Naive thymus-derived CD4-positive, alpha-beta T cell (primary cell): ENCODE data around the gene GSC. TPM values are rescaled to one million over a fixed set of nuclear protein-coding genes. Genes with fewer than 3 reads are reported as not detected.
"Not testable (repeated sequence)": the region's sequence is repeated elsewhere in the genome, so short reads cannot be mapped to it uniquely, and the experiment has no call there.

Experiments
- ATAC-seq: fragments of 150-1000 bp; cut with Tn5 transposase; 2 replicates; pipeline ENCODE4 v1.10.0; 2021; ENCODE audit warnings: mild to moderate bottlenecking, moderate library complexity
- CTCF ChIA-PET: fragments of 350-600 bp; sonication (Branson Sonifier 250); formaldehyde crosslinking; loops from one replicate; lab custom pipeline; 2021; ENCODE audit warnings: antibody characterized with exemption; lab: Charles Lee
- POLR2A ChIA-PET: fragments of 350-600 bp; sonication (Branson Sonifier 250); formaldehyde crosslinking; loops from one replicate; lab custom pipeline; 2021; ENCODE audit warnings: antibody characterized with exemption, inconsistent platforms; lab: Charles Lee
- DNase-seq, 9 donors: peaks; one replicate each; pipeline versions ENCODE4 v3.0.0 to v3.0.0-alpha.2; 2020 to 2022; ENCODE audit warnings: mixed read lengths in 1 of 9
- H3K27ac ChIP-seq: one replicate; pipeline ENCODE4 v1.7.0; 2013; ENCODE audit warnings: mild to moderate bottlenecking, low read depth, low read length, moderate library complexity
- H3K27me3 ChIP-seq, 2 donors: one replicate each; pipeline ENCODE4 v1.7.0; 2013; ENCODE audit warnings: low read length in 2 of 2, mild to moderate bottlenecking in 2 of 2, moderate library complexity in 2 of 2; ENCODE audit not compliant: control insufficient read depth in 2 of 2, insufficient read depth in 2 of 2
- H3K36me3 ChIP-seq, 3 experiments: 1 replicate in 2 of 3; 2 replicates in 1 of 3; pipeline ENCODE4 v1.7.0; 2013; ENCODE audit warnings: low read length in 3 of 3, mild to moderate bottlenecking in 3 of 3, moderate library complexity in 1 of 3; ENCODE audit not compliant: insufficient read depth in 3 of 3, control insufficient read depth in 2 of 3
- H3K4me1 ChIP-seq, 2 donors: one replicate each; pipeline ENCODE4 v1.7.0; 2013; ENCODE audit warnings: low read length in 2 of 2, mild to moderate bottlenecking in 2 of 2, moderate library complexity in 1 of 2; ENCODE audit not compliant: control insufficient read depth in 2 of 2, insufficient read depth in 2 of 2
- H3K4me3 ChIP-seq: 2 replicates; pipeline ENCODE4 v1.7.0; 2013; ENCODE audit warnings: mild to moderate bottlenecking, low read length
- H3K9me3 ChIP-seq, 3 experiments: 1 replicate in 2 of 3; 2 replicates in 1 of 3; pipeline ENCODE4 v1.7.0; 2013; ENCODE audit warnings: low read length in 3 of 3; ENCODE audit not compliant: control insufficient read depth in 2 of 3
- H3K27ac Mint-ChIP-seq, 9 donors: one replicate each; pipeline ENCODE4 v1.8.0; 2020 to 2022; ENCODE audit warnings: mixed read lengths in 9 of 9, mild to moderate bottlenecking in 8 of 9, moderate library complexity in 5 of 9, inconsistent platforms in 2 of 9
- H3K27me3 Mint-ChIP-seq, 5 donors: one replicate each; pipeline ENCODE4 v1.8.0; 2021 to 2022; ENCODE audit warnings: mixed read lengths in 5 of 5, mild to moderate bottlenecking in 1 of 5
- H3K36me3 Mint-ChIP-seq, 5 donors: one replicate each; pipeline ENCODE4 v1.8.0; 2020 to 2022; ENCODE audit warnings: mixed read lengths in 5 of 5, mild to moderate bottlenecking in 3 of 5, inconsistent platforms in 1 of 5
- H3K4me1 Mint-ChIP-seq, 7 donors: one replicate each; pipeline ENCODE4 v1.8.0; 2020 to 2022; ENCODE audit warnings: mixed read lengths in 7 of 7, mild to moderate bottlenecking in 3 of 7, inconsistent platforms in 1 of 7
- H3K4me3 Mint-ChIP-seq, 10 donors: one replicate each; pipeline ENCODE4 v1.8.0; 2020 to 2022; ENCODE audit warnings: mild to moderate bottlenecking in 10 of 10, mixed read lengths in 10 of 10, moderate library complexity in 6 of 10, inconsistent platforms in 2 of 10
- H3K9me3 Mint-ChIP-seq, 11 donors: one replicate each; pipeline ENCODE4 v1.8.0; 2020 to 2022; ENCODE audit warnings: mixed read lengths in 11 of 11, mild to moderate bottlenecking in 4 of 11, inconsistent platforms in 1 of 11, moderate library complexity in 1 of 11
- intact Hi-C, 2 donors: fragments of 100-400 bp; cut with micrococcal nuclease; formaldehyde crosslinking; loops; one replicate each; pipeline ENCODE4 v1.15.1; 2023
- polyA plus RNA-seq, 2 donors: library from polyadenylated mRNA; unstranded; fragments of 300-500 nt; fragmentation: Illumina TruSeq; gene quantifications; one replicate each; pipeline ENCODE4 v1.2.3, GENCODE V29; 2021
- total RNA-seq, 6 experiments: library from RNA in 5 of 6; stranded (reverse) in 5 of 6; gene quantifications; 1 replicate in 5 of 6; 2 replicates in 1 of 6; pipeline ENCODE4 v1.2.3 and lab custom pipeline; 2021 to 2026

GSC gene
- total and polyA plus RNA-seq, 7 experiments from 2014 or later: not detected

DNA sequence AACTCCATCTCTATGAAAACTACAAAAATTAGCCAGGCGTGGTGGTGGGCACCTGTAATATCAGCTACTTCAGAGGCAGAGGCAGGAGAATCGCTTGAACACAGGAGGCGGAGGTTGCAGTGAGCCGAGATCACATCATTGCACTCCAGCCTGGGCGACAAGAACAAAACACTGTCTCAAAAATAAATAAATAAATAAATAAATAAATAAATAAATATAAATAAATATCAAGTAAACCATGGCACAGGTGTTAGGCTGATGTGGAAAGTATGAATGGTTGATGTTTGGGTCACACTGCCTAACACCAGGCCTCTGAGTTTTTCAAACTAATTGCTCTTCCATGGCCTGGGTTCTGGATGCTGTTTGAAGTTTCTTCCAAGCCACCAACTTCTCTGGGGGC is 41.5 kb downstream of the GSC start:
- H3K27ac Mint-ChIP-seq: not testable (repeated sequence)

DNA sequence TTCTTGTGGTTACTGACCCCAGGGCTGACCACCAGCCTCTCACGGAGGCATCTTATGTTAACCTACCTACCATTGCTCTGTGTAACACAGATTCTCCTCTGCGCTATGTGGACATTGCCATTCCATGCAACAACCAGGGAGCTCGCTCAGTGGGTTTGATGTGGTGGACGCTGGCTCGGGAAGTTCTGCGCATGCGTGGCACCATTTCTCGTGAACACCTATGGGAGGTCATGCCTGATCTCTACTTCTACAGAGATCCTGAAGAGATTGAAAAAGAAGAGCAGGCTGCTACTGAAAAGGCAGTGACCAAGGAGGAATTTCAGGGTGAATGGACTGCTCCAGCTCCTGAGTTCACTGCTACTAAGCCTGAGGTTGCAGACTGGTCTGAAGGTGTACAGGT is 43.3 kb downstream of the GSC start:
- H3K4me3 Mint-ChIP-seq, ATAC-seq, H3K27ac Mint-ChIP-seq, H3K4me3 ChIP-seq, H3K9me3 Mint-ChIP-seq, H3K9me3 ChIP-seq, H3K36me3 Mint-ChIP-seq, POLR2A ChIA-PET, H3K27ac ChIP-seq, CTCF ChIA-PET, DNase-seq, H3K4me1 Mint-ChIP-seq, H3K4me1 ChIP-seq, intact Hi-C loops, H3K36me3 ChIP-seq, H3K27me3 ChIP-seq: not testable (repeated sequence)
- peaks cover 2 to 29% (median 16%) of the 10 kb centered on the region in 5 donors for H3K27me3 Mint-ChIP-seq

More for the DNA sequence above, 41.5 kb downstream of the GSC start:
- H3K4me3 ChIP-seq, DNase-seq, intact Hi-C loops, POLR2A ChIA-PET, H3K36me3 ChIP-seq, H3K27ac ChIP-seq, H3K9me3 Mint-ChIP-seq, H3K9me3 ChIP-seq, H3K36me3 Mint-ChIP-seq, H3K27me3 ChIP-seq, CTCF ChIA-PET, H3K4me1 Mint-ChIP-seq, H3K4me1 ChIP-seq, ATAC-seq, H3K4me3 Mint-ChIP-seq: not testable (repeated sequence)
- peaks cover 2 to 23% (median 16%) of the 10 kb centered on the region in 5 donors for H3K27me3 Mint-ChIP-seq

DNA sequence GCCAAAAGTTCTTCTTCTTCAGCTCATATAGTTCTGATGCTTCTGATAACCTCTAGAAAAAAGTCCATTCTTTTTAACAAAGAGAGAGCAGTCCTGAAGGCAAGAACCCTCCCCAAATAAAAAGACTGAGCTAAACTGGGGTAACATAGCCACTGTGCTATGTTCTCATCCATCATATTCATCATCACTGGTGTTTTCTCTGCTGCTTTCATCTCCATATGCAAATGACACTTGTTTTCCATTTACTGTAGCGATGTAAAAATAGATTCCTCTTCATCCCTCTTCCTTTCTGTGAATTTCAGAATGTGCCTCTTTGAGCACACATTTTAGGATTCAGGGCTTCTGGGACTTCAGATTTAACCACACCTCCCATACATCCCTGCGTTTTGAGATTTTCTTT is 44.9 kb downstream of the GSC start:
- Mint-ChIP-seq H3K27ac (no peak overlapping the region), H3K4me3 (no peak overlapping the region), H3K4me1 (no peaks in the 10 kb centered on the region), H3K27me3 (peaks cover 0 to 25% (median 7%) of the 10 kb centered on the region in 5 donors), H3K9me3 (no peaks in the 10 kb centered on the region), H3K36me3 (no peaks in the 10 kb centered on the region)
- Histone ChIP-seq H3K4me3 (no peak overlapping the region), H3K9me3 (no peaks in the 10 kb centered on the region), H3K4me1 (no peaks in the 10 kb centered on the region), H3K36me3 (no peaks in the 10 kb centered on the region), H3K27ac (no peak overlapping the region), H3K27me3 (no peaks in the 10 kb centered on the region)
- ATAC-seq: no peak
- CTCF ChIA-PET: no interaction called here
- no peak for DNase-seq
- POLR2A ChIA-PET: no interaction called here
- intact Hi-C loops: no loop called here

DNA sequence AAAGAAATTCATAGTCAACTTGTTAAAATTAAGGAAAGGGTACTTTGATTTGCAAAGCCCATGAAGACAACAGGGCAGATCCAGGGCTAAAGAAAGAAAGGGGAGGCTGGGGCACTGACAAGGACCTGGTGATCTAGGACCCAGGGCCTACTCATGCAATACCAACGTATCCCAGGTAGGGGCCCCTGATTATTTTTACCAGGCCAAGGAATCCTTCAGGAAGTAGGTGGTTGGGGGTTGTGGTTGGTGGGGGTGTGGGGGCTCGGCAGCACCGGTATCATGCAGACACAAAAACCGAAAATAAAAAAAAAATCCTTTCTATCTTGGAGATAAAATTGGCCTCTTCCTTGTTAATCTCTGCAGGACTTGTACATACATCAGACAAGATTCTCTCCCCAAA is 47.5 kb downstream of the GSC start:
- CTCF ChIA-PET: no interaction called here
- Mint-ChIP-seq H3K4me1 (no peaks in the 10 kb centered on the region), H3K9me3 (no peaks in the 10 kb centered on the region), H3K27me3 (peaks cover 0 to 29% (median 7%) of the 10 kb centered on the region in 5 donors), H3K36me3 (no peaks in the 10 kb centered on the region), H3K4me3 (no peak overlapping the region), H3K27ac (no peak overlapping the region)
- intact Hi-C loops: no loop called here
- Histone ChIP-seq H3K36me3 (no peaks in the 10 kb centered on the region), H3K27ac (no peak overlapping the region), H3K4me3 (no peak overlapping the region), H3K27me3 (no peaks in the 10 kb centered on the region), H3K4me1 (no peaks in the 10 kb centered on the region), H3K9me3 (no peaks in the 10 kb centered on the region)
- DNase-seq (no peak), ATAC-seq (no peak)
- POLR2A ChIA-PET: no interaction called here

Other genes starting within 250 kb of the GSC start
- gene SERPINA4, start 208.7 kb downstream of the GSC start, total RNA-seq: not detected
- not detected for gene SERPINA4, start 208.7 kb downstream of the GSC start, polyA plus RNA-seq
- not detected for gene SERPINA5, start 188.7 kb downstream of the GSC start, total RNA-seq
- not detected for gene SERPINA5, start 188.7 kb downstream of the GSC start, polyA plus RNA-seq
- gene SERPINA3, start 157.7 kb downstream of the GSC start, total RNA-seq: not detected
- gene SERPINA3, start 157.7 kb downstream of the GSC start, polyA plus RNA-seq: not detected